ENCODE measurements around the gene PEBP1.

The PEBP1 gene

GRCh38 chr12:118150625-118151024 is 14.7 kb downstream of the PEBP1 start:
- TF ChIP-seq, protein P1, sequence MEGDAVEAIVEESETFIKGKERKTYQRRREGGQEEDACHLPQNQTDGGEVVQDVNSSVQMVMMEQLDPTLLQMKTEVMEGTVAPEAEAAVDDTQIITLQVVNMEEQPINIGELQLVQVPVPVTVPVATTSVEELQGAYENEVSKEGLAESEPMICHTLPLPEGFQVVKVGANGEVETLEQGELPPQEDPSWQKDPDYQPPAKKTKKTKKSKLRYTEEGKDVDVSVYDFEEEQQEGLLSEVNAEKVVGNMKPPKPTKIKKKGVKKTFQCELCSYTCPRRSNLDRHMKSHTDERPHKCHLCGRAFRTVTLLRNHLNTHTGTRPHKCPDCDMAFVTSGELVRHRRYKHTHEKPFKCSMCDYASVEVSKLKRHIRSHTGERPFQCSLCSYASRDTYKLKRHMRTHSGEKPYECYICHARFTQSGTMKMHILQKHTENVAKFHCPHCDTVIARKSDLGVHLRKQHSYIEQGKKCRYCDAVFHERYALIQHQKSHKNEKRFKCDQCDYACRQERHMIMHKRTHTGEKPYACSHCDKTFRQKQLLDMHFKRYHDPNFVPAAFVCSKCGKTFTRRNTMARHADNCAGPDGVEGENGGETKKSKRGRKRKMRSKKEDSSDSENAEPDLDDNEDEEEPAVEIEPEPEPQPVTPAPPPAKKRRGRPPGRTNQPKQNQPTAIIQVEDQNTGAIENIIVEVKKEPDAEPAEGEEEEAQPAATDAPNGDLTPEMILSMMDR (IDR thresholded peaks at IDR 0.05; ENCODE audit: extremely low read depth, missing control alignments): no peak
- no peak for DNase-seq (ENCODE audit: low spot score)

DNA sequence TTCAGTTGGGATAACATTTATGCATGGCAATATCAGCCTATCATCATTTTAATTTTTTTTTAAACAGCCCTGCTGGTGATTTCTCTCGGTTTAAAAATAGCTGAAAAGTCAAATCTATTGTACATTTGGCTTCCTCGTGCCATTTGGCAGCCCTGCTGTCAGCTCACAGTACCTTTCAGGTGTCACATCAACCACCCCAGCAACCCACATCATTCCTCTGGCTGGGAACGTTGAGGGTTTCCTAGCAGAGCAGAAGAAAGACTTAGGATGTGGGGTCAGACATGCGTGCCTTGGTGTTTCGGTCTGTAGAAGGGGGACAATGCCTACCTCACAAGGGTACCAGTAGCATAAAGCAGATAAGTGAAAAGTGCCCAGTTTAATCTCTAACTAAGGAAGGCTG is 15.8 kb downstream of the PEBP1 start:
- no peak for DNase-seq (ENCODE audit: low spot score)
- TF ChIP-seq, protein P1 (IDR thresholded peaks at IDR 0.05; ENCODE audit: extremely low read depth, missing control alignments): no peak

DNA sequence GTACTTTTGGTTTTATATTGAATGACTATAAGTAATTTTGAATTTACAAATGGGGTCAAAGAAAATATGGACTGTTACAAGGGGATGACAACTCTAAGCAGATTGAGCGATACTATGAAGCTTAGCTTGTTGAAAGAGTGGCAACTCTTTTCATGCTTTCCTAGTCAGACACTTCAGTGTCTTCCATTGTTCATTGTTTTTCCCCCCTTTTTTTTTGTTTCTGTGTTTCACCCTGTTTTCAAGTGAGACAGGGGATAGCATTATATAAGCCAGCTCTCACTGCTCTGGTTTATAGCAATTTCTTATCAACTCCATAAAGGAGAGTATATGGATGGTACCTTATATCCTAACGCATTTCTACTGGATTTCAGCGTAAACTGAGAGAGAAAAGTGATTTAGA is 24.6 kb downstream of the PEBP1 start:
- TF ChIP-seq, protein P1 (IDR thresholded peaks at IDR 0.05; ENCODE audit: extremely low read depth, missing control alignments): no peak
- DNase-seq (ENCODE audit: low spot score): no peak

DNA sequence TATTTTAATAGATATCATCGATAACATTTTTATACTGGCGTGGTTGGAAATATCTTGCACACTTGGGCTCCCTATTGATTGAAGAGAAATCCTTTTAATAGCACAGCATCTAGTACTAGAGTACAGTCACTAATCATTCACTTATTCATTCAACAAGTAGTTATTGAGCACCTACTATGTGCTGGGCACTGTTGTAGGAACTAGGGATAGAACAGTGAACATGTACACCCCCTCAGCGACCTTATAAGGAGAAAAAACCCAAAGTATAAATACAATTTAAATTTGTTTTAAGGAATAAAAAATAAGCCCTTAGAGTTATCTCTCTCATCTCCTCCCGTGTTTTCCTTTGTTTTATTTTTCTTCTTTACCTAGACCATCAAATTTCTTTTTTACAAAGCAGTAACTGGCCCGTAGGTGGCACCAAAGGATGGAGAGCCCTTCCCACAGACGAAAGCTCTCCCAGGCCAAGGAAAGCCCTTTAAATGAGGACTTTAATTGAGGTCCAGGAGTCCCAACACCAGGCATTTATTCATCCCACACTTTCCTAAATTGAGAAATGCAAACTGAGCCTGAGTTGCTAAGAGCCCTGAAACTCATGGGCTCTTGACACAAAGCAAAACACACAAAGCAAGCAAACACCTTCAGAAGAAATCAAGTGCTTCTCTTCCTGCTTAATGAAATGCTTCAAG is 29.0 kb downstream of the PEBP1 start:
- no peak for DNase-seq (ENCODE audit: low spot score)
- TF ChIP-seq, protein P1 (IDR thresholded peaks at IDR 0.05; ENCODE audit: extremely low read depth, missing control alignments): peak; percentile 26

GRCh38 chr12:118166946-118167345 is 31.0 kb downstream of the PEBP1 start:
- DNase-seq (ENCODE audit: low spot score): peak; percentile 77
- TF ChIP-seq, protein P1 (IDR thresholded peaks at IDR 0.05; ENCODE audit: extremely low read depth, missing control alignments): no peak

DNA sequence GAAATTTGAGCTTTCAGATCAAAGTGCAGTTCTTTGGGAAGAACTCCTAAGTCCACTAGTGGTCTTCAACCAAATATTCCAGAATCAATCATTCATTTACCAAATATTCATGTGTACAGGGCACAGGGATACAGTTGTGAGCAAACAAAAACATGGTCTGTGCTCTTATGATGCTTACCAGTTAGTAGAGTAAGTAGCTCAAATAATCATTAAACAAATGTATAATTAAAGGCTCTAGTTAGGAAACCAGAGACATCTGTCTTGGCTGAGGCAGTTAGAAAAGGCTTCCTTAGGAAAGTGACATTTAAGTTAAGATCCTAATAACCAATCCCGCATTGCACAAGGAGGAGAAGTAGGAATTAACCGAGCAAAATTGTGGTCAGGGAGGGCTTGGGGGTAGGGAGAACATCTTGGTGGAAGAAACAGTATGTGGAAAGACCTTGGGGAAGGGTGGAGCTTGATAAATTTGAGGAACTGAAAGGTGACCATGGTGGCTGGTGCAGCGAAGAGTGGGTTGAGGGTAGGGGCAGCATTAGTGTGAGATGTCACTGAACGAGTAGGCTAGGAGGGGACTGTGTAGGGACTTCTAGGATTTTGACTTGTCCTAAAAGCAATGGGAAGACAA is 40.0 kb downstream of the PEBP1 start:
- peak; percentile 35 for DNase-seq (ENCODE audit: low spot score)
- TF ChIP-seq, protein P1 (IDR thresholded peaks at IDR 0.05; ENCODE audit: extremely low read depth, missing control alignments): no peak

- DNase-seq (ENCODE audit: low spot score): no peak
- TF ChIP-seq, protein P1 (IDR thresholded peaks at IDR 0.05; ENCODE audit: extremely low read depth, missing control alignments): no peak
Observed at GRCh38 chr12:118183155-118183554, 47.2 kb downstream of the PEBP1 start.

Data from GM20000 (cell line).